Measurements from ENCODE around the gene RPL28.

Gene RPL28

DNA sequence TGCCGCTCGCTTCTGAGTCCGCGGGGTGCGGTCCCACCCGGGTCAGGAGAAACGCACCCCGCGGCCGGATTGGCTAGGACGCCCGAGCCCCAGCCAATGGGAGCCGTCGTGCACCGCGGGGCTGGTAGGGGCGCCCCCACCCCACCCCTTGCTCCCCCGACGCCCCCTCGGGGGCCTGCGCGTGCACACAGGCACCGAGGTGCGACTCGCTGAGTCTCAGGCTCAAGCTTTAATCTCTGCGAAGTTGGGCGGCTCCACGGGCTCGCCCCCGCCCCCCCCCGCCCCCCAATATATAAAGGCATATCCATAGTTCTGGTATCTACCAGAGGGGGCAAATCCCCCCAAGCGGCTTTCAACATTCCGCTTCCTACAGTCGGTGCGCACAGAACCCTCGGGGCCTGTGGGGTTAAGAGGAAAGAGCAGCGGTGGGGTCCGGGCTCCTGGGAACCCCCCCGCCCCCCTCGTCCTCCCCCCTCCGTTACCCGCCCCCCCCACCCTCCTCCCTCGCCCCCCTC is 31.0 kb upstream of the RPL28 start, which contains the start of gene COX6B2:
Gene COX6B2 (minus strand): TSS at position 22 of the 515 bp plus-strand sequence. CDS start 198 bp downstream, outside the sequence.
- Histone ChIP-seq H3K9ac (ENCODE audit: low read depth, low read length) (no peak within 1 kb of the TSS), H3K27me3 (ENCODE audit: control insufficient read depth, insufficient read depth, low read length) (peaks cover 57% of the 10 kb centered on the region), H3K36me3 (ENCODE audit: control insufficient read depth, insufficient read depth, low read length) (no peaks in the 10 kb centered on the region), H3K4me3 (ENCODE audit: low read depth, low read length) (peak within 1 kb of the TSS; percentile 84), H3K27ac (ENCODE audit: low read depth, low read length) (no peak within 1 kb of the TSS), H3K9me3 (ENCODE audit: control insufficient read depth, insufficient read depth, low read length) (no peaks in the 10 kb centered on the region), H3K4me1 (ENCODE audit: control insufficient read depth, insufficient read depth, low read length) (peaks cover 13% of the 10 kb centered on the region)

DNA sequence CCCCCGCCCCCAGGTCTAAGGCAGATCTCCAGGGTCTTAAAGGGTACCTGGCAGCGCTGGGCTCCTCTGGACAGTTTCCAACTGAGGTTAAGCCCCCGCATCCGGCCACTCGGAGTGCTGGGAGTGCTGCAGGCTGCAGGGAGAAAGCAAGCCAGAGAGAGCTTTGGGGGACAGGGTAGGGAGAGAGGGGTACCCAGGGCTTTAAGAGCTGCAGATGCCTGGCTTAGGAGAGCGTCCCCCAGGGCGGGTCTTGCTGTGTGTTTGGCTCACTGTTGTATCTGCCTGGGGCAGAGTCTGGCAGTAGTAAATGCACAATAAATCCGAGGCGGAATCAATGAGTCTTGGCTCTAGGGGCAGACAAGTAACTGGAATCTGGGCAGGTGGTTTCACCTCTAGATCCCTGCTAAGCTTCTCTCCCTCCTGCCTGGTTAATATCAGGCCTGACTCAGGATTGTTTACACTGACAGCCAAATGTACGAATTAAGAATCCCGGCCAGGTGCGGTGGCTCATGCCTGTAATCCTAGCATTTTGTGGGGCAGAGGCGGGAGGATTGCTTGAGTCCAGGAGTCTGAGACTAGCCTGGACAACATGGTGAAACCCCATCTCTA is 30.4 kb upstream of the RPL28 start:
- Histone ChIP-seq H3K4me1 (ENCODE audit: control insufficient read depth, insufficient read depth, low read length) (peaks cover 9% of the 10 kb centered on the region), H3K4me3 (ENCODE audit: low read depth, low read length) (peak overlapping the region; percentile 32; the same call in 1 of the 2 replicates), H3K27ac (ENCODE audit: low read depth, low read length) (no peak overlapping the region), H3K9me3 (ENCODE audit: control insufficient read depth, insufficient read depth, low read length) (no peaks in the 10 kb centered on the region), H3K9ac (ENCODE audit: low read depth, low read length) (no peak overlapping the region), H3K27me3 (ENCODE audit: control insufficient read depth, insufficient read depth, low read length) (peaks cover 58% of the 10 kb centered on the region), H3K36me3 (ENCODE audit: control insufficient read depth, insufficient read depth, low read length) (no peaks in the 10 kb centered on the region)

DNA sequence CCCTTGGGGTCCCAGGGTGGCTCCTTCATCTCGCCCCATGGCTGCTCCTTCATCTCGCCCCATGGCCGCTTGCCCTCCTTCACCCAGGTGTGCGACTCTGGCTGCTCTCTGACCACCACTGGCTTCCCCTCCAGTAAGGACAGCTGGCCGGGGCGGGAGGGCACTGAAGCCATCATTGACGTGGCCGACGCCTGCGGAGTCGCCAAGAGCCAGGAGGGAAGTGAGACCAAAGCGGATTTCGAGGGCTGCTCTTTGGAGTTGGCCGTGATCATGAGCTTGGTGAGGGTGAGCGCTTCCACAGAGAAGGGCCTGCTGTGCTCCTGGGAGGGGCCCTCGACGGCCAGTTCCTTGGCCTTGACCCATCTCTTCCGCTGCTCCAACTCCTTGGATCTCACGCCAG is 27.2 kb upstream of the RPL28 start:
- H3K27ac ChIP-seq (ENCODE audit: low read depth, low read length) = no peak overlapping the region
- H3K4me3 ChIP-seq (ENCODE audit: low read depth, low read length) = no peak overlapping the region
- H3K27me3 ChIP-seq (ENCODE audit: control insufficient read depth, insufficient read depth, low read length) = peaks cover 39% of the 10 kb centered on the region
- no peaks in the 10 kb centered on the region for H3K9me3 ChIP-seq (ENCODE audit: control insufficient read depth, insufficient read depth, low read length)
- H3K9ac ChIP-seq (ENCODE audit: low read depth, low read length) = no peak overlapping the region
- no peaks in the 10 kb centered on the region for H3K36me3 ChIP-seq (ENCODE audit: control insufficient read depth, insufficient read depth, low read length)
- peaks cover 11% of the 10 kb centered on the region for H3K4me1 ChIP-seq (ENCODE audit: control insufficient read depth, insufficient read depth, low read length)

DNA sequence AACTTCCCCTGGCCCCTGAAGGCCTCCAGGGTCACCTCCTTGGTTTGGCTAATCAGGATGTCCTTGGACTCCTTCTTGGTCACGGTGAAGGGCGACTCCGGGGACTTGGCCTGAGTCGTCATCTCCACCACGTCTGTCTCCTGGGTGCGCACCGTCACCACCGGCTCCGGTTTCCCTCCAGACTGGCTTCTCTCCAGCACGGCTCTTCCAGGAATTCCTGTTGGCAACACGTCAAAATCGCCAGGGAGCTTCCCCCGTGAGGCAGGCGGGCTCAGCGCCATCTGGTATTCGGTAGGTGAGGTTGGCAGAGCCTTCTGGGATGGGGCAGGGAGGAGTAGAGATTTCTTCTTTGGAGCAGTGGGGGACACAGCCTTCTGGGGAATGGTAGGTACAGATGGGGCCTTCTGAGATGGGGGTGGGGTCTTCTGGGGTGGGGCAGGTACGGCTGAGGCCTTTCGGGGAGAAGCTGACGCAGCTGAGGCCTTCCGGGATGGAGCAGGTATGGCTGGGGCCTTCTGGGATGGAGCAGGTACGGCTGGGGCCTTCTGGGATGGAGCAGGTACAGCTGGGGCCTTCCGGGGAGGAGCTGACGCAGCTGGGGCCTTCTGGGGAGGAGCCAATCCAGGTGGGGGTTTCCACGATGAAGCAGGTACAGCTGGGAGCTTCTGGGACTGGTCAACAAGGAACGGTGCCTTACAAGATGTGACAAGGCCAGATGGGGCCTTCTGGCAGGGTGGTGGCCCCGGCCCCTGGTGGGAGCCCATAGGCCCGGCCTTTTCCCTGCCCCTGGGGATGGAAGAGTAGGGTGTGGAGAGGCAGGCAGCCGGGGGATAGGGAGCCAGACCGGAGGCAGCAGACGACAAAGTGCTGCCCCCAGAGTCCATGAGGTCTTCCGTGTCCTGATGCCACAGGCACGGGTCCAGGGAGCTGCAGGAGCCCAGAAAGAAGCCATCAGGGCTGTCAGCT is 26.5 kb upstream of the RPL28 start:
- Histone ChIP-seq H3K9me3 (ENCODE audit: control insufficient read depth, insufficient read depth, low read length) (no peaks in the 10 kb centered on the region), H3K27me3 (ENCODE audit: control insufficient read depth, insufficient read depth, low read length) (peaks cover 35% of the 10 kb centered on the region), H3K9ac (ENCODE audit: low read depth, low read length) (no peak overlapping the region), H3K27ac (ENCODE audit: low read depth, low read length) (no peak overlapping the region), H3K4me1 (ENCODE audit: control insufficient read depth, insufficient read depth, low read length) (peaks cover 11% of the 10 kb centered on the region; the same call in 1 of the 2 replicates), H3K36me3 (ENCODE audit: control insufficient read depth, insufficient read depth, low read length) (no peaks in the 10 kb centered on the region), H3K4me3 (ENCODE audit: low read depth, low read length) (no peak overlapping the region)

DNA sequence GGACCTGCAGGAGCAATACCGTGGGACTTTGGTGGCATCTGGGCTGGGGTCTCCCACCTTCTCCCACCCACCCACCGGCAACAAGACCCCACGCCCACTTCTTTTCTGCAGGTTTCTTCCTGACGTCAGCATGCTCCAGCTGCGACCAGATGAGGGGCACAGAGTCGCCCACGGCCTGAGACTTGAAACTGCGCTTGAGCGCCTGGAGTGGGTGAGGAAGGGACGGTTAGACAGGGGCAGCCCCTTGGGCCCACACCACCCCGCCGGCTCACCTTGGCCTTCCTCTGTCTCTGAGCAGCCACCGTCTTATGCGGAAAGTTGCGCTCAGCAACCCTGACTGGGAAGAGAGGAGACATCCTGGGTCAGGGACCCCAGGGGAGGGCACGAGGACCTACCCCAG is 24.8 kb upstream of the RPL28 start:
- peaks cover 23% of the 10 kb centered on the region for H3K27me3 ChIP-seq (ENCODE audit: control insufficient read depth, insufficient read depth, low read length)
- no peak overlapping the region for H3K4me3 ChIP-seq (ENCODE audit: low read depth, low read length)
- H3K27ac ChIP-seq (ENCODE audit: low read depth, low read length) = no peak overlapping the region
- no peak overlapping the region for H3K9ac ChIP-seq (ENCODE audit: low read depth, low read length)
- H3K9me3 ChIP-seq (ENCODE audit: control insufficient read depth, insufficient read depth, low read length) = no peaks in the 10 kb centered on the region
- peaks cover 7% of the 10 kb centered on the region; the same call in 1 of the 2 replicates for H3K4me1 ChIP-seq (ENCODE audit: control insufficient read depth, insufficient read depth, low read length)
- H3K36me3 ChIP-seq (ENCODE audit: control insufficient read depth, insufficient read depth, low read length) = no peaks in the 10 kb centered on the region

DNA sequence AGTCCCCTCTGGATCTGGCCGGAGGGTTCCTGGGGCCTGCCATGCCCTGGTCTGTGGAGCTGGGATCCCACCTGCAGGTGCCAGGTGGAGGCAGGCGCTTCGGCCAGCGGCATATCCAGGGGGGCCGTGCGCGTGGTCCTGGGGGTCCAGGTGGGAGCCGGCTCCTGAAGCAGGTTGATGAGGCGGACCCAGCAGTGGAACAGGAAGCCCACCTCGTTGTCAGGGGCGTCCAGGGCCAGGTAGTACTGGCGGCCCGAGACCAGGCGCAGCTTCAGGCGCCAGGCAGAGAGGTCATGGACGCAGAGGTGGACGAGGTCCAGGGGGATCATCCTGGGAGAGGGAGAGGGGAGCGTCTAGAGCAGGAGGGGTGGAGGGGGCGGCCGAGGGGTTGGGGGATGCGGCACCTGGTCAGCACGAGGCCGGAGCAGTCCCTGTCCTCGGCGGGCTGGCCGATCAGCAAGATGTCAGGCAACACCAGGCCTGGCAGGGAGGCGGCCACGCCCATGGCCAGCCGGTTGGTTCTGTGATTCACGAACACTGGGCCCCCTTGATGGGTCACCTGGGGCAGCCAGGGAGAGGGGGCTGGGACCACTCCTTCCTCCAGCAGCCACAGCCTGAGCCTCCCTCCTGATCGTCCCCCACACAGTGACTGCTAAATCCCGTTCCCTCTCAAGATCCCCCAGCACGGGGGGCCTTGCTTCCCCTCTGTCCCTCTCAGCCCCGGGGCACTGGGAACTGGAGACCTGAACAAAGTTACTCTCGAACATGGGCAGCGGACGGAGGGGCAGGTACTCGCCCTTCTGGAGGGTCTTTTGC is 23.4 kb upstream of the RPL28 start:
- H3K27me3 ChIP-seq (ENCODE audit: control insufficient read depth, insufficient read depth, low read length) = peaks cover 9% of the 10 kb centered on the region
- no peak overlapping the region for H3K27ac ChIP-seq (ENCODE audit: low read depth, low read length)
- no peak overlapping the region for H3K4me3 ChIP-seq (ENCODE audit: low read depth, low read length)
- no peaks in the 10 kb centered on the region for H3K9me3 ChIP-seq (ENCODE audit: control insufficient read depth, insufficient read depth, low read length)
- H3K9ac ChIP-seq (ENCODE audit: low read depth, low read length) = no peak overlapping the region
- peaks cover 7% of the 10 kb centered on the region; the same call in 1 of the 2 replicates for H3K4me1 ChIP-seq (ENCODE audit: control insufficient read depth, insufficient read depth, low read length)
- H3K36me3 ChIP-seq (ENCODE audit: control insufficient read depth, insufficient read depth, low read length) = no peaks in the 10 kb centered on the region

DNA sequence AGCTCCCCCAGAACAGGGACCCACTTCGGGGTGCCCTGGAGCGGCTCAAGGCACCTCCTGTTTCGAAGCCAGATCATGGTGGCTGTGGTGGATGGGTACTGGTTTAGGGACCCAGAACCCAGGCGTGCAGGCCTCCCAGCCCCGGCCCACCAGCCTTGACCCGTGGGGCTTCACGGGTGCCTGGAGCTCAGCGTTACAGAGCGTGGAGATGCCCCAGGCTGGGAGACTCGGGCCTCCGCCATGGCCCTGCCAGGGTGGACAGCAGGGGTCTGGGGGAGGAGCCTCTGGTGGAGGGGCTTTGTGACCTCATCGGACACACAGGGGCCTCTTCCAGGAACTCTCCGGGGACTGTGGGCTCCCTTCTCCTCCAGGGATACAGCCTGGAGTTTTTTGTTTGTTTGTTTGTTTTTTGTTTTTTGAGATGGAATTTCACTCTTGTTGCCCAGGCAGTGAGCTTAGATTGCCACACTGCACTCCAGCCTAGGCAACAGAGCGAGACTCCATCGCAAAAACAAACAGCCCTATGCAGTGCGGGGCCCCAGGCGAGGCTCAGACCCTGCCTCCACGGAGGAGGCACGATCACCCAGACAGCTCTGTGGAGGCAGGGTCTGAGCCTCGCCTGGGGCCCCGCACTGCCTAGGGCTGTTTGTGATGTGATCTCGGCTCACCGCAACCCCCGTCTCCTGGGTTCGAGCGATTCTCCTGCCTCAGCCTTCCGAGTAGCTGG is 22.6 kb upstream of the RPL28 start, which contains the start of gene GARIN5B:
Gene GARIN5B (minus strand): TSS at position 271 of the 727 bp plus-strand sequence. CDS start 194 bp downstream, at position 77.
- H3K4me3 ChIP-seq (ENCODE audit: low read depth, low read length) = no peak within 1 kb of the TSS
- peaks cover 7% of the 10 kb centered on the region; the same call in 1 of the 2 replicates for H3K4me1 ChIP-seq (ENCODE audit: control insufficient read depth, insufficient read depth, low read length)
- no peaks in the 10 kb centered on the region for H3K36me3 ChIP-seq (ENCODE audit: control insufficient read depth, insufficient read depth, low read length)
- H3K27me3 ChIP-seq (ENCODE audit: control insufficient read depth, insufficient read depth, low read length) = peaks cover 7% of the 10 kb centered on the region; the same call in 1 of the 2 replicates
- no peak within 1 kb of the TSS for H3K9ac ChIP-seq (ENCODE audit: low read depth, low read length)
- H3K9me3 ChIP-seq (ENCODE audit: control insufficient read depth, insufficient read depth, low read length) = no peaks in the 10 kb centered on the region
- no peak within 1 kb of the TSS for H3K27ac ChIP-seq (ENCODE audit: low read depth, low read length)

DNA sequence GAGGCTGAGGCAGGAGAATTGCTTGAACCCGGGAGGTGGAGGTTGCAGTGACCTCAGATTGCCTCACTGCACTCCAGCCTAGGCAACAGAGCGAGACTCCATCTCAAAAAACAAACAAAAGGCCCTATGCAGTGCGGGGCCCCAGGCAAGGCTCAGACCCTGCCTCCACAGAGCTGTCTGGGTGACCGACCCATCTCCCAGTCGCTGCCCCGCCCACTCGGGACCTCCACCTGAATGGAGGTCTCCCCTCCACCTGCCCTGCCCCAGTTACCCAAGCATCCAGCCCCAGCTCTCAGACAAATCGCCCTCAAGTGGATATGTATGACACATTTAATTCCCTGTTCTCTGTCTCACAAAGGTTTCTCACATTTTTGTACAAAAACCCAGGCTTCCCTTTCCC is 20.5 kb upstream of the RPL28 start:
- H3K27ac ChIP-seq (ENCODE audit: low read depth, low read length) = no peak overlapping the region
- no peak overlapping the region for H3K9ac ChIP-seq (ENCODE audit: low read depth, low read length)
- H3K27me3 ChIP-seq (ENCODE audit: control insufficient read depth, insufficient read depth, low read length) = peaks cover 16% of the 10 kb centered on the region
- H3K4me1 ChIP-seq (ENCODE audit: control insufficient read depth, insufficient read depth, low read length) = peaks cover 12% of the 10 kb centered on the region; the same call in 1 of the 2 replicates
- H3K4me3 ChIP-seq (ENCODE audit: low read depth, low read length) = no peak overlapping the region
- H3K36me3 ChIP-seq (ENCODE audit: control insufficient read depth, insufficient read depth, low read length) = no peaks in the 10 kb centered on the region
- no peaks in the 10 kb centered on the region for H3K9me3 ChIP-seq (ENCODE audit: control insufficient read depth, insufficient read depth, low read length)

DNA sequence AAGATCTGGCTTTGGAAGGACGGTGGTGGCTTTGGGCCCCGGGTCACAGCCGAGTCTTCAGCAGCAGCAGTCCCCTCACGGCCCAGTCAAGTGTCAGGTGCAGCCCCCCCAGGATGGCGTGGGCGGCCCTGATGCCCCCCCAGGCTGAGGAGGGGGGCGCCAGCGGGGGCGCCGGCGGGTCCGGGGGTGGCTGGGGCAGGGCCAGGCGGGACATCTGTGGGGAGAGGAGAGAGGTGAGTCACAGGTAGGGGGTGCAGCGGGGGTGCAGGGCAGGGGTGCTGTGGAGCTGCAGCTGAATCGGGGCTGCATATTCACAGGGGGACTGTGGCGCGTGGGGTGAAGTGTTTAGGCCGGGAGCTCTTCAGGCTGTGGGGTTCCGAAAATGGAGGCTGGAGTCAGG is 19.8 kb upstream of the RPL28 start:
- Histone ChIP-seq H3K4me1 (ENCODE audit: control insufficient read depth, insufficient read depth, low read length) (peaks cover 17% of the 10 kb centered on the region; the same call in 1 of the 2 replicates), H3K27ac (ENCODE audit: low read depth, low read length) (no peak overlapping the region), H3K9me3 (ENCODE audit: control insufficient read depth, insufficient read depth, low read length) (no peaks in the 10 kb centered on the region), H3K4me3 (ENCODE audit: low read depth, low read length) (no peak overlapping the region), H3K36me3 (ENCODE audit: control insufficient read depth, insufficient read depth, low read length) (no peaks in the 10 kb centered on the region), H3K9ac (ENCODE audit: low read depth, low read length) (no peak overlapping the region), H3K27me3 (ENCODE audit: control insufficient read depth, insufficient read depth, low read length) (peaks cover 22% of the 10 kb centered on the region)

DNA sequence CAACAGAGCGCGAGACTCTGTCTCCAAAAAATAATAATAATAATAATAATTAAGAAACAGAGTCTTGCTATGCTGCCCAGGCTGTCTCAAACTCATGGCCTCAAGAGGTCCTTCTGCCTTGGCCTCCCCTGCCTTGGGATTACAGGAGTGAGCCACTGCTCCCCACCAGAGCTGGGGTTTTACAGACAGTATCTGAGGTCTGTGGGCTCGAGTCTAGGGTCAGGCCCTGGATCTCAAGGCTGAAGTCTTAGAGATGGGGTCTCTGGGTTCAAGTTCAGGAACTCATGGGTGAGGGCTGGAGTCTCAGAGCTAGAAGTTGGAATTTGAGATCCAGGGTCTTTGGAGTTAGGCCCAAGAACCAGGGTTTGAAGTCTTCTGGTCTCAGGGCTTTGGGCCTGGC is 18.9 kb upstream of the RPL28 start:
- Histone ChIP-seq H3K4me1 (ENCODE audit: control insufficient read depth, insufficient read depth, low read length) (peaks cover 18% of the 10 kb centered on the region; the same call in 1 of the 2 replicates), H3K4me3 (ENCODE audit: low read depth, low read length) (no peak overlapping the region), H3K27ac (ENCODE audit: low read depth, low read length) (no peak overlapping the region), H3K36me3 (ENCODE audit: control insufficient read depth, insufficient read depth, low read length) (no peaks in the 10 kb centered on the region), H3K27me3 (ENCODE audit: control insufficient read depth, insufficient read depth, low read length) (peaks cover 30% of the 10 kb centered on the region), H3K9me3 (ENCODE audit: control insufficient read depth, insufficient read depth, low read length) (no peaks in the 10 kb centered on the region), H3K9ac (ENCODE audit: low read depth, low read length) (no peak overlapping the region)
